Lower leg skin (tissue), 3 donors: ENCODE results near the gene GNB1L.

Experiments used
- CTCF ChIP-seq, 3 donors: fragments of 450-650 bp; IDR thresholded peaks; one replicate each; pipeline ENCODE4 v1.5.1; 2016; ENCODE audit warnings: antibody characterized with exemption in 3 of 3, mild to moderate bottlenecking in 3 of 3, moderate library complexity in 2 of 3
- POLR2A ChIP-seq, 2 donors: fragments of 450-650 bp; IDR thresholded peaks; one replicate each; pipeline ENCODE4 v1.6.1; 2016 to 2017; ENCODE audit warnings: antibody characterized with exemption in 2 of 2, mild to moderate bottlenecking in 1 of 2, moderate library complexity in 1 of 2

GRCh38 chr22:19805821-19806212 is 48.9 kb downstream of the GNB1L start:
- TF ChIP-seq CTCF (IDR thresholded peaks at IDR 0.05) (no peak), POLR2A (IDR thresholded peaks at IDR 0.05) (no peak)
